Transverse colon (tissue), 4 donors: ENCODE data around the gene UPK1B. TPM values are rescaled to one million over a fixed set of nuclear protein-coding genes. Genes with fewer than 3 reads are reported as not detected.

ENCODE experiments used
- DNase-seq: peaks from one replicate; pipeline ENCODE4 v3.0.0-alpha.2; 2019
- H3K27ac ChIP-seq, 4 donors: fragments of 200-600 bp; sonication (generic); 2 replicates each; pipeline ENCODE4 v1.5.1; 2016 to 2018; ENCODE audit warnings: inconsistent platforms in 4 of 4
- H3K27me3 ChIP-seq: fragments of 200-600 bp; sonication (generic); 2 replicates; pipeline ENCODE4 v1.5.1; 2017; ENCODE audit warnings: inconsistent platforms
- H3K36me3 ChIP-seq, 4 donors: fragments of 200-600 bp; sonication (generic); 2 replicates each; pipeline ENCODE4 v1.5.1; 2017 to 2019; ENCODE audit warnings: inconsistent platforms in 4 of 4
- H3K4me1 ChIP-seq, 4 donors: fragments of 200-600 bp; sonication (generic); 2 replicates each; pipeline ENCODE4 v1.5.1; 2017 to 2020; ENCODE audit warnings: inconsistent platforms in 4 of 4
- H3K4me3 ChIP-seq, 4 donors: fragments of 200-600 bp; sonication (generic); 1 replicate in 1 of 4; 2 replicates in 3 of 4; pipeline versions ENCODE4 v1.5.1 to v1.6.1; 2017 to 2019; ENCODE audit warnings: inconsistent platforms in 4 of 4
- H3K9me3 ChIP-seq, 2 donors: fragments of 200-600 bp; sonication (generic); 2 replicates each; pipeline ENCODE4 v1.5.1; 2017 to 2019; ENCODE audit warnings: inconsistent platforms in 2 of 2
- EP300 ChIP-seq: sonication (generic); formaldehyde crosslinking; IDR thresholded peaks from one replicate; pipeline ENCODE4 v1.6.1; 2017; ENCODE audit warnings: antibody characterized with exemption, low read depth
- POLR2A ChIP-seq: fragments of 450-650 bp; IDR thresholded peaks from one replicate; pipeline ENCODE4 v1.6.1; 2016; ENCODE audit warnings: antibody characterized with exemption, mild to moderate bottlenecking, moderate library complexity
- POLR2AphosphoS5 ChIP-seq, 3 donors: sonication (generic); formaldehyde crosslinking; IDR thresholded peaks; one replicate each; pipeline ENCODE4 v1.6.1; 2016; ENCODE audit warnings: antibody characterized with exemption in 3 of 3
- WGBS, 2 donors: methylation state at CpG; one replicate each; pipeline ENCODE4 v1.1.5; 2018; ENCODE audit warnings: low coverage in 1 of 2; 5-methylcytosine and 5-hydroxymethylcytosine counted together
- in situ Hi-C, 4 donors: fragments of 200-750 bp; cut with MboI; loops; one replicate each; pipeline versions ENCODE4 v1.15.0 to v1.15.1; 2017; ENCODE audit warnings: low sequenced_read_pairs in 3 of 4, low pct_ligation_motif_present in 1 of 4, low pct_unique_long_range_greater_than_20kb in 1 of 4
- intact Hi-C: fragments of 100-400 bp; cut with DNase I; formaldehyde crosslinking; loops from one replicate; pipeline ENCODE4 v1.15.1; 2023; ENCODE audit warnings: low total_unique reads
- total RNA-seq, 4 donors: library from RNA; depleted of rRNA; stranded (reverse); fragments of >200 nt; gene quantifications; one replicate each; pipeline ENCODE4 v1.1.0, GENCODE V29; 2016
- TF ChIP-seq, protein P1 (sequence below), 5 experiments: fragments of 200-600 bp in 3 of 5; fragments of 450-650 bp in 2 of 5; sonication (generic) in 3 of 5; IDR thresholded peaks; 1 replicate in 2 of 5; 2 replicates in 3 of 5; pipeline ENCODE4 v1.5.1; 2016 to 2017; ENCODE audit warnings: antibody characterized with exemption in 5 of 5, inconsistent platforms in 3 of 5, mild to moderate bottlenecking in 2 of 5, moderate library complexity in 1 of 5

UPK1B gene
- total RNA-seq, 4 donors from 2014 or later: 0.95 TPM; not detected in 3

DNA sequence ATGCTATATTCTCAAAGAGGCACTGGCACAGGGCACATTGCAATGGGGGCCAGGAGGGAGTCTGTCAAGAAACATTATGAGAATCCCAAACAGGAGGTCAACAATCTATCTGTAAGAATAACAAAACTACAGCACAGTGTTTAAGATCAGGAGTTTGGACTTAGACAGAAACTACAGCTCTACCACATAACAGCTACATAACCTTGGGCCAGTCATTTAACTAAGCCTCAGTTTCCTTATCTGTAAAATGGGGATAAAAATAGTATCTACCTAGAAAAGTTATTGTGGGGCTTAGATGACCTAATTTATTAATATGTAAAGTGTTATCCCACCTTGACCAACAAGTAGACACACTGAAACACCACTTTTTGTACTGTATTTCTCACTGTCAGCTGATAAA is 57.3 kb downstream of the UPK1B start:
- in situ Hi-C loops (loop anchor here in 3 of 4 donors (25.0 kb wide), 1 partner anchor 343 kb away; no protein-coding TSS in a partner anchor), intact Hi-C loops (no loop called here)
- peaks cover 0 to 47% (median 7%) of the 10 kb centered on the region in 4 donors for H3K36me3 ChIP-seq
- H3K4me3 ChIP-seq: no peak overlapping the region
- no peak for TF ChIP-seq POLR2AphosphoS5 (IDR thresholded peaks at IDR 0.05)
- TF ChIP-seq, protein P1, sequence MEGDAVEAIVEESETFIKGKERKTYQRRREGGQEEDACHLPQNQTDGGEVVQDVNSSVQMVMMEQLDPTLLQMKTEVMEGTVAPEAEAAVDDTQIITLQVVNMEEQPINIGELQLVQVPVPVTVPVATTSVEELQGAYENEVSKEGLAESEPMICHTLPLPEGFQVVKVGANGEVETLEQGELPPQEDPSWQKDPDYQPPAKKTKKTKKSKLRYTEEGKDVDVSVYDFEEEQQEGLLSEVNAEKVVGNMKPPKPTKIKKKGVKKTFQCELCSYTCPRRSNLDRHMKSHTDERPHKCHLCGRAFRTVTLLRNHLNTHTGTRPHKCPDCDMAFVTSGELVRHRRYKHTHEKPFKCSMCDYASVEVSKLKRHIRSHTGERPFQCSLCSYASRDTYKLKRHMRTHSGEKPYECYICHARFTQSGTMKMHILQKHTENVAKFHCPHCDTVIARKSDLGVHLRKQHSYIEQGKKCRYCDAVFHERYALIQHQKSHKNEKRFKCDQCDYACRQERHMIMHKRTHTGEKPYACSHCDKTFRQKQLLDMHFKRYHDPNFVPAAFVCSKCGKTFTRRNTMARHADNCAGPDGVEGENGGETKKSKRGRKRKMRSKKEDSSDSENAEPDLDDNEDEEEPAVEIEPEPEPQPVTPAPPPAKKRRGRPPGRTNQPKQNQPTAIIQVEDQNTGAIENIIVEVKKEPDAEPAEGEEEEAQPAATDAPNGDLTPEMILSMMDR (IDR thresholded peaks at IDR 0.05): no peak
- no peak for TF ChIP-seq EP300
- TF ChIP-seq POLR2A: no peak
- DNase-seq: no peak
- no peak overlapping the region for H3K27ac ChIP-seq
- H3K9me3 ChIP-seq: no peaks in the 10 kb centered on the region
- peaks cover 0 to 29% (median 26%) of the 10 kb centered on the region in 4 donors for H3K4me1 ChIP-seq
- H3K27me3 ChIP-seq: no peaks in the 10 kb centered on the region

DNA sequence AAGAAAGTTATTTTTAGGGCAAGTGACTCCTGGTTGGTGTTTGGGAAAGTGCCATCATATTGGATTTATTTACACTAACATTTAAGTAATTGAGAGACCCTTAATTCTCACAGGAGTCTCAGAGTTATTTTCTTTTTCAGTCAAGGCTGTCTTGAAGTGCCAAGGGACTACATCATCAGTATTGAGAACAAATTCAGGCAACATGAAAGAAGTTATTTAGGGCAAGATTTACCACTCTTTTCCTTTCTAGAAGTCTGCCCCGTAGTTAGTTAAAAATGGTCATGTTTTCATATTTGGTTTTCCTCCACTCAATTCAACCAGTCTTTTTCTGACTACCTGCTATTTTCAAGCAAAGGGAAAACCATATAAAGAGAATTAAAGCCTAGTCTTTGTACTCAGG is 61.2 kb downstream of the UPK1B start:
- no peak for DNase-seq
- H3K9me3 ChIP-seq: no peaks in the 10 kb centered on the region
- peaks cover 0 to 18% (median 12%) of the 10 kb centered on the region in 4 donors for H3K4me1 ChIP-seq
- no peak overlapping the region for H3K4me3 ChIP-seq
- WGBS, 2 donors: 55 to 87% methylated on average over 1 of the region's 1 CpG
- intact Hi-C loops (no loop called here), in situ Hi-C loops (loop anchor here in 3 of 4 donors (25.0 kb wide), 1 partner anchor 347 kb away; no protein-coding TSS in a partner anchor)
- TF ChIP-seq EP300: no peak
- TF ChIP-seq, protein P1 (IDR thresholded peaks at IDR 0.05): no peak
- TF ChIP-seq POLR2AphosphoS5 (IDR thresholded peaks at IDR 0.05): no peak
- TF ChIP-seq POLR2A: no peak
- H3K36me3 ChIP-seq: peaks cover 0 to 51% (median 9%) of the 10 kb centered on the region in 4 donors
- no peak overlapping the region for H3K27ac ChIP-seq
- H3K27me3 ChIP-seq: no peaks in the 10 kb centered on the region

DNA sequence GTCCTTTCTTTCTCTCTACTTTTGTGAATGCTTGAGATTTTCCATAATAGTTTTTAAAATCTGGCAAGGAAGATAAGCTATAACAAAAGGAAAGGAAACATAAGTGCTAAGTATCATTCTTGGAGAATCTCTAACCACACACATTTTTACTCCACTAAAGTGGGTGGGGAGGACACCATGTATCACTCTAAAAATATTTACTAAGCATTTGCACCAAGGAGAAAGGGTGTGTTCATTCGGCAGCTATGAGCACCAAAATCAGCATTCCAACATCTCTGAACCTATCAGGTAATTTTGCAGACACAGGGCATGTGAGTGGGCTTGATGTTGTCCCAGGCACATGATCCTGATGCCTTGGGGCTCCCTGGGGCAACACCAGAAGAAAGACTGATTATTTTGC is 61.8 kb downstream of the UPK1B start:
- no peak for DNase-seq
- Histone ChIP-seq H3K27ac (no peak overlapping the region), H3K4me3 (no peak overlapping the region), H3K36me3 (peaks cover 0 to 45% (median 6%) of the 10 kb centered on the region in 4 donors), H3K27me3 (no peaks in the 10 kb centered on the region), H3K9me3 (no peaks in the 10 kb centered on the region), H3K4me1 (peaks cover 0 to 23% (median 15%) of the 10 kb centered on the region in 4 donors)
- in situ Hi-C loops (loop anchor here in 3 of 4 donors (25.0 kb wide), 1 partner anchor 348 kb away; no protein-coding TSS in a partner anchor), intact Hi-C loops (no loop called here)
- 73% methylated on average over 1 of the region's 1 CpG; no CpG with 5 or more reads in 1 of the 2 donors for WGBS, 2 donors
- TF ChIP-seq POLR2A (no peak), POLR2AphosphoS5 (IDR thresholded peaks at IDR 0.05) (no peak), EP300 (no peak)
- TF ChIP-seq, protein P1 (IDR thresholded peaks at IDR 0.05): no peak

DNA sequence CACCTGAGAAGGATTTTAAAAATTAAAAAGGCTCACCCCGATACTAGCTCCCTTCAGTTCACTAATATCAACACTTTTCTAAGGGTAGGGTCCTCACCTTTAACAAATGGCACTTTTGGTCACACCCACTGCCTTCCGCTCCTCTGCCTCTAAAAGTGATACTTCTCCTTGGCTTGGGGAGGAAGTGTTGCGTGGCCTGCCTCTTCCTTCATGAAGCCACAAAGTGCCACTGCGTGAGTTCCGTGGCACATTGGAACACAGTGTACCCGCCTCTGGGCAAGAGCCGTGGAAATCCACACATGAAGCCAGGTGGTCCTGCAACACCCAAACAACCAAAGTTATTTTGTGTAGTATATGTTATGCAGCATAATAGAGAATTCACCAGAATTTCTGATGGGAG is 63.4 kb downstream of the UPK1B start:
- Histone ChIP-seq H3K9me3 (no peaks in the 10 kb centered on the region), H3K36me3 (peaks cover 0 to 42% (median 6%) of the 10 kb centered on the region in 4 donors), H3K4me1 (peaks cover 0 to 32% (median 23%) of the 10 kb centered on the region in 4 donors), H3K4me3 (no peak overlapping the region), H3K27ac (no peak overlapping the region), H3K27me3 (no peaks in the 10 kb centered on the region)
- 87 to 89% methylated on average over 1 to 7 of the region's 7 CpGs for WGBS, 2 donors
- no peak for DNase-seq
- no peak for TF ChIP-seq EP300
- no peak for TF ChIP-seq POLR2A
- TF ChIP-seq, protein P1 (IDR thresholded peaks at IDR 0.05): no peak
- no peak for TF ChIP-seq POLR2AphosphoS5 (IDR thresholded peaks at IDR 0.05)
- intact Hi-C loops: no loop called here
- in situ Hi-C loops: loop anchor here in 3 of 4 donors (25.0 kb wide), 1 partner anchor 349 kb away; no protein-coding TSS in a partner anchor
